HG03064 (cell line): ENCODE data around the gene ARHGEF26.

Experiments used
- ATAC-seq: cut with Tn5 transposase; IDR thresholded peaks from one replicate; pipeline ENCODE4 v1.9.1; 2021; ENCODE audit warnings: low read depth; ENCODE audit not compliant: unreplicated experiment

Gene ARHGEF26

DNA sequence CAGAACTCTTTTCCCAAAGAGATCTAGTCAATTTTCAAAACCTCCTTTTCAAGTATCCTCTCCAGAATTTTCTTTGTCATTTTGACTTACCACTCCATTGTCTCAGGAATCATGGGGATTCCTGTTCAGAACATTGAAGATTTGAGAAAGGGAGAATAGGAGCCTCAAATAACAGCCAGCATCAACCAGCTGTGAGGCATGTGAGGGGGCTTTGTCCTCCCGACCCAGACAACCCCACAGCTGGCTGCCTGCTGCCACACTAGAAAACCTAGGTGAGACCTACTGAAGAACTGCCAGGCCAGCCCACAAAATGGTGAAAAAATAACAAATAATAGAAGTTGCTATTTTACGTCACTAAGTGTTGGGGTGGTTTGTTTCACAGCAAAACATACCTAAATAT, 5.9 kb upstream of the ARHGEF26 start:
- ATAC-seq, result no peak

DNA sequence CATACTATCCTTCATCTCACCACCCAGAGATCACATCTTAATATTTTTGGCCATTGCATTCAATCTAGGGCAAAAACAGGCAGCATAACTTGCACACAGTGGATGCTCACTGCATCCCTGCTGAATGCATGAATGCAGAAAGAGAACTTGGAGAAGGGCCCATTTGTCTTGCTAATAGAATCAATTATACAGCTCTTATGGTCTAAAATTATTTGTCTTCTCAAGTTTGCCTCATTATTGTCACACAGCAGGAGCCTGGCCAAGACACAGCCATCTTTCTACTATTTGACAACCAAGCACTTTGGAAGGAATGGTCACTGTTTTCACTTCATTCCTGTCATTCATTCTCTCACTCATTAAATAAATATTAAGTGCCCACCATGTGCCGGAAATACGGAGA, 1.2 kb upstream of the ARHGEF26 start:
- no peak for ATAC-seq

DNA sequence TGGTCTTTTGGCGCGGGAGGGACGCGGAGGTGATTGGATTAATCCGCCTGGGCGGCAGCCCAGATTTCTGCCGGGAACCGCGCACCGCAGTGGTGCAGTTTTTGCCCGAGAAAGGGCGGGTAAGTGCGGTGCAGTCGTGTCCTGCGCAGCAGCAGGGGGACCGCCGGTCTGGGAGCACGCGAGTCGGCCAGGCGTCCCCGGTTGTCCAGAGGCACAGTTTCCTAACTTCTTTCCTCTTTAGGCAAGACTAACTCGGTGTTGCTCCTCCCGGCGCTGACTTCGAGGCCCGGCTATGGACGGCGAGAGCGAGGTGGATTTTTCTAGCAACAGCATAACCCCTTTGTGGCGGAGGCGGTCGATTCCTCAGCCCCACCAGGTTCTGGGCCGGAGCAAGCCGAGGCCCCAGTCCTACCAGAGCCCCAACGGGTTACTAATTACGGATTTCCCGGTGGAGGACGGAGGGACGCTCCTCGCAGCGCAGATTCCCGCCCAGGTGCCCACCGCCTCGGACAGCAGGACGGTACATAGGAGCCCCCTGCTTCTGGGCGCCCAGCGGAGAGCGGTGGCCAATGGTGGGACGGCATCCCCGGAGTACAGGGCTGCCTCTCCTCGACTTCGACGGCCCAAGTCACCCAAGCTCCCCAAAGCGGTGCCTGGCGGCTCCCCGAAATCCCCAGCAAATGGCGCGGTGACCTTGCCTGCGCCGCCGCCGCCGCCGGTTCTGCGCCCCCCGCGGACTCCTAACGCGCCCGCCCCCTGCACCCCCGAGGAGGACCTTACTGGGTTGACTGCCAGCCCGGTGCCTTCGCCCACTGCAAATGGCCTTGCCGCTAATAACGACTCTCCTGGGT, 736 bp downstream of the ARHGEF26 start:
- ATAC-seq, result peak; percentile 40

DNA sequence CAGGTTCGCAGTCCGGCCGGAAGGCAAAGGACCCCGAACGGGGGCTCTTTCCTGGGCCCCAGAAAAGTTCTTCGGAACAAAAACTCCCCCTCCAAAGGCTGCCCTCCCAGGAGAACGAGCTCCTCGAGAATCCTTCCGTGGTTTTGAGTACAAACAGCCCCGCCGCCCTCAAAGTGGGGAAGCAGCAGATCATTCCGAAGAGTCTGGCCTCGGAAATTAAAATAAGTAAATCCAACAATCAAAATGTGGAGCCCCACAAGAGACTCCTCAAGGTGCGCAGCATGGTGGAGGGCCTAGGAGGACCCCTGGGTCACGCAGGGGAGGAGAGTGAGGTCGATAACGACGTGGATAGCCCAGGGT, 1.3 kb downstream of the ARHGEF26 start:
- no peak for ATAC-seq

DNA sequence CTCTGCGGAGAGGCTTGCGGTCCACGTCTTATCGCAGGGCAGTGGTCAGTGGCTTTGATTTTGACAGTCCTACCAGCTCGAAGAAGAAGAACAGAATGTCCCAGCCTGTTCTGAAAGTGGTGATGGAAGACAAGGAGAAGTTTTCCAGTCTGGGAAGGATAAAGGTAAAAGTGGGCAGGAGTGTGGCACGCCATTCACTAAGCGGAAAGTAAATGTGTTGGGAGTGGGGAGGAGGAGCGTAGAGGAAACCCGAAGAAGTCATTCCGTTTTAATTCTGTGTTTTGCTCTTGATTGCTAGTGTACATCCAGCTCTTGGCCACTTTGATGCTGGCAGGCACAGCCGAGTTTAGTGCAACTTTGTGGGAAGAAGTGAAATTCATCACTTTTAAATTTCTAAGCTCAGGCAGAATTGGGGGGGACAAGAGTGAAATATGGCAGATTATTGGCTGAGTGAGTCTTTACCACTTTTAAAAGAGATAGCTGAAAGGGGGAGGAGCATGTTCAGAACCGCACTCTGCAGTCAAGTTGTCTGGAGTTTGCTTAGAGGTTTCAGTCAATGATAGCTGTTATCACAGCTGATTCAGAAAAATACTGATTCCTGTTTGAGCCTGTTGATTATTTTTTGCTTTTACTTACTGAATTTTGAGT, 1.8 kb downstream of the ARHGEF26 start:
- ATAC-seq, result no peak

DNA sequence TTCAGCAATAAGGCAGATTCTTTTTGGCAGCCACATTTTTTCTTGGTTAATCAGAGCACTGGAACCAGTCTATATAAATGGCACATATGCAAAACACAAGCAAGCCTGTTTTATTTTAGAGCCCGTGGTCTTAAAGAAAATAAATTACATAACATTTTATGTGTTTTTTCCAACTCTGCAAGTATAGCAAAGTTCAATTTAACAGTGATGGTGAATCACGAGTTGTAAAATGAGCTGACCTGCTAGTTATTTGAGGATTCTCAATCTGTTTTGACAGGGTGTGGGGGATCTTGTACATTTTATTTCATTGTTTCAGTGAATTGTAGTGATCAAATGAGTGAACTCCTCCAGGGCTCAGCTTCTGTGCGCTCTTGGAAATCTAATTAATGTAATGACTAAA, 2.7 kb downstream of the ARHGEF26 start:
- no peak for ATAC-seq

DNA sequence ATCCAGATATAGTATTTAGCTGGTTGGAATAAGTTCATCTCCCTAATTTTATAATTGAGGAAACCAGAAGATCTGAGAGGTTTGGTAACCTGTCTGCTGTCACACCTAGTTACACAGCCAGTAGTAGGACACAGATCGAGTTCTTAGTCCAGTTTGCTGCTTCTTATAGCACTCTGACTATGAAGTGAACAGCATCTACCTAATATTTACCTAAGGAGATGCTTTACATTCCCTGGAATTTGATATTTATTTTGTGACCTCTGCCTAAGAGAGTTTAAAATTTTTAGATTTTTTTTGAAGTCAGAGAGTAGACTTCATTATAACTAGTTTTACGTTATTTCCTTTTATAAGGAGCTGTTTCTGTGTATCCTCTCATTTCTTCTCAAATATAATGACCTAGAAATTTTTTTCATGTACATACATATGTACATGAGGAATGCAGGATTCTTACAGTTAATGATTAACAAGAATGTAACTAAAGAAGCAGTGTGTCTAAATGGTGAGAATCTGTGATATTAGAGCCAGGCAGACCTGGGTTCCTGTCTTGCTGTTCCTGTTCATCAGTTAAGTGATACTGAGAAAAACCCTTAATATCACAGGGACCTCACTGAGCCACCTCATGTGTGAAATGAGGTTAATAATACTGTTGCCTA, 4.3 kb downstream of the ARHGEF26 start:
- ATAC-seq, result no peak

DNA sequence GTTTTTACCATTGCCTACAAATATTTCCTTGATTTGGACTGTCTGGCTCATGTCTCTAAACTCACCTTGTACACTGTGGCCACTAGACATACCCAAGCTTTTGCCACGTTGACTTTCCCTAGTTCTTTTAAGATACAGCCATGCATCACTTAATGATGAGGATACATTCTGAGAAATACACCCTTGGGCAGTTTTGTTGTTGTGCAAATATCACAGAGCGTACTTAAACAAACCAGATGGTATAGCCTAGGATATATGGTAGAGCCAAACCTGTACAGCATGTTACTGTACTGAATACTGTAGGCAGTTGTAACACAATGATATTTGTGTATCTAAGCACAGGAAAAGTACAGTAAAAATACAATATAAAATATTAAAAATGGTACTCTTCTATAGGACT, 5.5 kb downstream of the ARHGEF26 start:
- no peak for ATAC-seq

DNA sequence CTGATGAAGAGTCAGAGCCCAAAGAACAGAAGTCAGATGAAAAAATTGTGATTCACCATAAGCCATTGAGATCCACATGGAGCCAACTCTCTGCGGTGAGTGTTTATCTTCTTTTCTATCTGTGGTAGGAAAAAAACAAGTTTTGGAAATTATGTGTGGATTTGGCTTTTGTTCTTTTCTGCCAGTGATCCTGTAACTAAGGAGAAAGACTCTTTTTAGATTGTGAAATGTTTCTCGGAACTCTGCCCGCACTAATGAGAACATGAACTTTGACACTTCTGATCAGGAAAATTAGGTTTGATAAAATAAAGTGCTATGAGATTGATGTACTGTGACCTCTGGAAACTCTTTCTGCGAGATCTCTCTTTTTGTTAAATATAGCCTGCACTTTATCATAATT, 8.4 kb downstream of the ARHGEF26 start:
- ATAC-seq, result no peak

DNA sequence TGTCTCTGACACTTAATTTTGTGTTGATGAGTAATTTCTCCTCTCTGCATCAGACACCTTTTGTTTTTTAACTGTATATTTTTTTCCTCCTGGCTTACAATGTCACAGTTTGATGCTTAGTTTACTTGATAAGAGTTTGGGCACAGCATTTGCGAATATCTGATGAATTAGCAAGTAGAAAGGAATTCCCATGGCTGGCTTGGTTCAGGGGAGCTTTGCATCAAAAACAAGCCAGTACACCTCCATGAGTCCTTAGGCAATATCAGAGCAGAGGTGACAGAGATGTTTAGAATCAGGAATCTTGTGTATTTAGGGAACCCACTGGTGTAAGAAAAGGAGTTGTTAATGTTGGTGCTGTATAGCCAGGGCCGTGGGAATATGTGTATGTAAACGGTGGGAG, 9.3 kb downstream of the ARHGEF26 start:
- no peak for ATAC-seq

DNA sequence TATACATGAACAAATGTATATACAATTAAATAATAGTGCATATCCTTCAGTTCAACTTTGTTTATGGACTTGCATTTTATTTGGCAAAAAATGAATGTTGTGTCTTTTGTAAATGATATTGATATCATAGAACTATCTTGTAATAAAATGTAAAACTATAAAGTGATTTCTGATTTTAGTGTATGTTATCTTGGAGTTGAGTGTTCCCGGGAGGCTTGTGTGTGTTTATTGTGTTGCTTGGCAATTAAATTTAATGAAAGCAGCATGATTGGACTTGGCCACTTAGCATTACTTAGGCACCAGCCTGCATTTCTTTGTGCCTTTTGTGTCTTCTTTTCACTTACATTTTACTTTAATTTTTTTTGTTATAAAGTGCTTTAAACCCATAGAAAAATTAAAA, 10.6 kb downstream of the ARHGEF26 start:
- ATAC-seq, result no peak

DNA sequence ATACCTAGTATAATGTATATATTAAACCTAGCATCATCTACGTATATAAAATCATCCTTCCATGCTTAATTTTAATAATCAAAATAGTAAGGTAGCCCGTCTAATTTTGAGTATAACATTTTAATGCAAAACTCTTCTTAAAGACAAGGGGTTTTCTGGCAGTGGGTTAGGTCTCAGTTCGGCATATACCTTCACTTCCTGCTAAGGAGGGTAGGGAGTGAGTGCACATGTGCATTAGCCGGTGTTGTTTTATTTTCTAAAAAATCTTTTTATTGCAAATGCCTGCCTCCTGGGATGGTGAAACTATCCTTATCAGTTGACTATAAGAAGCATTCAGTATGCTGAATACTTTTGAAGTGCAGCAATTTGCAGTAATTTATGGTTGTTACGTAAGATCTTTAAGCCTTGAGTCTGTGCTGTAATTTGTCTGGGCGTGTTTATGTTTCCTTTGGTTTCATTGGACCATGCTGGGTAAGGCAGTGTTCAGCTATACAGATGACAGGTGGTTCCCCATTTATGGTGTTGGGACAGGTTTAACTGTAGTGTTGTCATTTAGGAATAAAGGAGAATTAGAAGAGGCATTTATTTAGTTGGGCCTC, 11.7 kb downstream of the ARHGEF26 start:
- no peak for ATAC-seq

DNA sequence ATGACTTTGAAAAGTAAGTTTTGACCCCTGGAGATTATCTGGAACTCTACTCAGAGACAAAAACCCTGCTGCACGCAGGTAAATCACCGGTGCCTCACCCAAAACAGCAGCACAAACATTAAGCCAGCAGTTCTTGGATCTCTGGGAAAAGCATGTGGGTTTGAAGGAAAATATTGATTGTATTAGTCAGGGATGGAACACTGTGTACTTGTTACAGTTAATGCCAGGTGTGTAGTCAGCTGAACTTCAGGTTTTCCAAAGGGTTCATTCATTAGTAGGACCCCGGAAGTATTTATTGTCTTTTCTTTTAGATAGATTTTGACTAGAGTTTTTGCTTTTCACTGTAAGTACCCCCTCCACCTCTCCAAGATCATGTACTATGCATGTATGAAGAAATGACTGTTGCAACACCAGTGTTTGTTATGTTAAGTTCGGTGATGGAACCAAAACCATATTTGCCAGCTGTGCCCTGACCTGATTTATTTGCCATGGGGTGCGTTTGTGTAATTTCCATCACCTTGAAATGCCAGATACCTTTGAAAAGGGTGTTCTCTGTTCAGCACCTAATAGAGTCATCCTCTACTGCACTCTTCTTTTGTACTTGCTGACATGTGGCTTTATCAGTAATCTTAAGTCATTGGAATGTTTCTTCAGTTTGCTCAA, 14.5 kb downstream of the ARHGEF26 start:
- no peak for ATAC-seq

DNA sequence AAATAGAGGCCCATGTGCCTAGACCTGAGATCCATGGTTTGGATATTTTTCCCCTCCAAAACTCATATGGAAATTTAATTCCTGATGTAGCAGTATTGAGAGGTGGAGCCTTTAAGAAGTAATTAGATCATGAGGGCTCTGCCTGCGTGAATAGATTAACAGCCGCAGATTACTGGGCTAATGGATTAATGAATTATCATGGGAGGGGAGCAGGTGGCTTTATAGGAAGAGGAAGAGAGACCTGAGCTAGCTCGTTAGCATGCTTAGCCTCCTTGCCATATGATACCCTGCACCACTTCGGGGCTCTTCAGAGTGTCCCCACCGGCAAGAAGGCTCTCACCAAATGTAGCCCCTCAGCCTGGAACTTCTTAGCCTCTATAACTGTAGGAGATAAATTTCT, 15.8 kb downstream of the ARHGEF26 start:
- ATAC-seq, result no peak

DNA sequence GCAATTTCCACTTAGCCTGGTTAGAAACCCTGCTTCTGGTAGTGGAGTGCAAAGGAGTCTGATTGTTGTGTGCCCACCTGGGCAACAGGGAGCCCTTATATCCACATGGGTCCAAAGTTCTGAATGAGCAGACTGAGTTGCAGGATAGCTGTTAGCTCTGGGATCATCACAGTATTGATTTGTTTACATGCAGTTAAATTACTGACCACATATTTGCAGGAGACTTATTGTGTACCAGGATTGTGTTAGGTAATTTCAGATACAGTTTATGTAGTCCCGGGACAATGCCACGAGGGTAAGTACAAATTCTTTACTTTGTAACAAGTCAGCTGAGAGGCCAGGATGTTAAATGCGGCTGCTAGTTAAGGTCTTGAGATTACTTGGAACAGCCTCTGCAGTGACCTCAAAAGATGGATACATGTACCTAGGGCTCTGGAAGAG, 18.8 kb downstream of the ARHGEF26 start:
- no peak for ATAC-seq

DNA sequence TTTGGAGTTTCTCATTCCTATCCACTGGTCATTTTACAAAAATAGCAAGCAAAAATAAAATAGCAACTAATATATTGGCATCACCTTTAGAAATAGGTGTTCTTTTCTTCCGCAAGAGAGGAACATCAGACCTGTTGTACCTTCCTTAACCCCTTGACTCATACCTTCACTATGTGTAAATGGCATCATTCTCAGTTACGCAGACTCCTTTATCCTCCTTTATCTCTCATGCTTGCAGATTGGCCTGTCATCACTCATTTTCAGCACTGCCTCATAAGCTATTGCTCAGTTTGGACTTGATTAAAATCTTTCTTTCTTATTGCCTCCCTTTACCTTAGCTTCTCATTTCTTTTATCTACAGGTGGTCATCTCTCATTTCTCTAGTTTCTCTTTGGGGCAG, 21.4 kb downstream of the ARHGEF26 start:
- no peak for ATAC-seq

DNA sequence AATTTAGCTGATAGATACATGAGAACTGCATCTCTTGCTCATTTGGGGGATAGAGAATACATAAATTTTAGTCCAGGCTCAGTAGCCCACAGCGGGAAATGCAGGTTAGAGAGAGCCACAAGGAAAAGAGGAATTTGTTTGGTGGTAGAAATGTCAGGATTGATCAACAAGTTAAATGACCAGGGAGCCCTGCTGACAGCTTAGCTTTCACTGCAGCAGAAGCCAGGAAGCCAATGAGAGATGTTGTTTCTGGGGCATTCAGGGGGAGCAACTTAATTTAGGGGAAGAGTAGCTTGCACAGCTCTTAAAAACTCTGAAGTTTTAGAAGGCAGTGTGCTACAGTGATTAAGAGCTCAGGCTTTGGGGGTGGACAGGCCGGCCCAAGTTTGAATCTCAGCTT, 22.7 kb downstream of the ARHGEF26 start:
- no peak for ATAC-seq

DNA sequence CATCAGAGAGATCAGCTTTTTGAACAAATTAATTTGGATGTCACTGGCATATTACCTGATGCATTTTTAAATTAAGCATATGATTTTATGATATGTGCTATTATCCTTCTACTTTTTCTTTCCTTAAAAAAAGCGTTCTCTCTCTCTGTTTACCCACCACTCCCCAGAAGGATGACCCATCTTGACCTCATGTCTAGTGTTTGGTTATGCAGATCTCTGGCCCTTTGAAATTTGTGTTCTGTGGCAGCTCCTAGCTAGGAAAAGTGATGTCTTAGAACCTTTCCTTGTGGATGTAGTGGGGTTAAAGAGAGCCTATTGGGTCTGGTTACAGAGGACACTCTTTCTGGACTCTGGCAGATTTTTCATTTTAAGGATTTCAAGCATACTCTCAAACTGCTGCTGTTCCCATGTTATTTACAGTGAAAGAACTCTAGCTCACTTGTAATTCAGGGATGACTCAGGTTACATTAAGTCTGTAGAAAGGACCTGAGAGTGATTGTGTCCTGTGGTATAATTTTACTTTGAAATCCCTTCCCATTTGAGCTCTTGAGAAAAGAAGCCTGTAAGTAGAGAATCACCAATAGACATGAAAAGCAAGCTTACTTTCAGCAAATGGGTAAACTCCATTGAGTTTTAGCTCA, 23.8 kb downstream of the ARHGEF26 start:
- ATAC-seq, result no peak

DNA sequence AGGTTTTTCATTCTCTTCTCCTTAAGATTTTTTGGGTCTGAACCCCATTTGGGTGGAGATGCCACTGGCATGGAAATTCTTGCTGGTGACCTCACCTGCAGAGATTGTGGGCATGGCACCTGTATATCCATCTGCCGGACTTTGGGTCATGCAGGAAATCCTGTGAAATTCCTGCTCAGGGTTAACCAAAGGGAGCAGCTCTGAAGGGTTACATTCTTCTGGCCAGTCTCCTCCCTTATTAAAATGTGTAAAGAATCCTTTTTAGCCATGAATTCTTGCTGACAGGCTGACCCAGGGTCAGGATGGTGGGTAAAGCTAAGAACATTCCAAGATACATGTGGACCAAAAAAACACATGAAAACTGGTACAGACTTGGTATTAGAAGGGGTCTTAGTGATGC, 27.4 kb downstream of the ARHGEF26 start:
- no peak for ATAC-seq

DNA sequence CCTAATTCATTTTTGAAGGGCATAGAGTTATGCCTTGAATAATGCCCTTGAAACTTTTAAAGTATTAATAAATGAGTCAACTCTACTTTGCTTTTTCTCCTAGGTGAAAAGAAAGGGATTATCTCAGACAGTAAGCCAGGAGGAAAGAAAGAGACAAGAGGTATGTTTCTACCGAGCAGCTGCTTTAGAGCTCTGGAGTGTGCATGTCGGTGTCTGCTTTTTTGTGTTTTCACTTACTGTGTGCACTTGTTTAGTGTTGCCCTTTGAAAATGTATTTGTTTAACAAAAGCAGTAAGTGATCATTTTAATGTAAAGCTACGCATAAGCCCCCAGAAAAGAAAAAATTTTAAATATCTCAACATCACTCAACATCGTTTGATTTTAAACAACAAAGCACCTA, 28.1 kb downstream of the ARHGEF26 start:
- ATAC-seq, result no peak
